NCI-H524 treated with DMSO at 0.1 percent for 48 hours (cell line): ENCODE data around the gene RCAN1.

ENCODE experiments used
- DNase-seq: peaks from one replicate; lab custom pipeline; 2025; lab: John Stamatoyannopoulos, UW

The RCAN1 gene

DNA sequence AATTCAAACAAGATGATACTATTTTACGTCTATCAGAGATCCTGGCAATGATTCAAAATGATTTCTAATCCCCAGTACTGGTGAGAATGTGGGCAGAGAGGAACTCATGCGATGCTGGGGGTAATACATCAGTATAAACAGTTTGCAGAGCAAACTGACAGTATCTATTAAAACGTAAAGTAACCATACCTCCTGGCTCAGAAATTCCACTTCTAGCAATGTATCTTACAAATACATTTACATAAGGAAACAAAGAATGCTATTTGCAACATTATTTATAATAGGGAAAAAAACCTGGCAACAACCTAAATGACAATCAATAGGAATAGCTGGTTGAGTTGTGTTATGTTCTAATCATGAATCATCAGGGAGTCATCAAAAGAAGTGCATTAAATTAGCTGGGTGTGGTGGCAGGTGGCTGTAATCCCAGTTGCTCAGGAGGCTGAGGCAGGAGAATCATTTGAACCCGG lies 15.9 kb downstream of the RCAN1 start:
- no peak for DNase-seq

DNA sequence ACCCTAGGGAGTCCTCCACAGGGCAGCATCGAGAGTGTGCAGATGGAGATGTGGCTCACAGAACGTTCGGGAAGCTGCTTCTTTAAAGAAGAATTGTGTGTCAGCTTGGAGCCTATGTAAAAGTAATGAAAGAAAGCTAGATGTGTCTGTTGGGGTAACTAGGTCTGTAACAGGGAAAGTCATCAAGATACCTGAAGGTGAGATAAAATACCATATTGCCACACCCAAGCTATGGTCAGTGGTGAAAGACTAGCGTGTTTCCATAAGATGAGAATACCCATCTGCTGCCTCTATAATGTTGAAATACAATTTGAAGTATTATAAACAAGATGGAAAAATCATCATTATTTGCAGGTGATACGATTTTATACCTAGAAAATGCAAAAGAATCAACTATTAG lies 17.5 kb downstream of the RCAN1 start:
- DNase-seq = no peak

DNA sequence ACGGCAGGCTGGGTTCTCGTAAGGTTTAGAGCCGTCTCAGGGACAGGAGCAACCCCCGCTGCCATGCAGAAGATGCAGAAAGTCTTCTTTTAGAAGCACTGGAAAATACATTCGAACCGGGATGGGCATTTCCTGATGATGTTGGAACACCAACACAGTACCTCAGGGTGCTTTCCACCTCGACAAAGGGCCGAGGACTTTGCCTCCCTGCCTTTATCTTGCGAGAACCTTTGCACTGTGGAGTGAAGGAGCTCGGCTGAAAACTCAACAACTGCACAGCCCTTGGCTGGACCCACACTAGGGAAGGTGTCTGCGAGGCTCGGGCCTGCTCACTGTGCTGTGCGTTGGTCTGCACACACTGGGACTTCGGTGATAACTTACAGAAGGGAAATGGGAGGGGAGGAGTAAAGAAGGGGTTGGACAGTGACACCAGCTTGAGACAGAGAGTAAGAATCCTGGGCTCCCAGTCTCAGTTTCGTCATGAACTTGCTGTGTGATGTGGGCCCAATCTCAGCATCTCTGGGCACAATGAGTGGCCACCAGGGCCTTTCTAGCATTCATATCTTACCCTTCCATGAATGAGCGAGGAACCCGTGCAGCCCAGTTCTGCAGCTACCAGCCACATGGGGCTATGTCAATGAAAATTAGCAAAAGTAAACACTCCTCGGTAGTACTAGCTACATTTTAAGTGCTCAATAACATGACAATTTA lies 18.2 kb downstream of the RCAN1 start:
- no peak for DNase-seq

DNA sequence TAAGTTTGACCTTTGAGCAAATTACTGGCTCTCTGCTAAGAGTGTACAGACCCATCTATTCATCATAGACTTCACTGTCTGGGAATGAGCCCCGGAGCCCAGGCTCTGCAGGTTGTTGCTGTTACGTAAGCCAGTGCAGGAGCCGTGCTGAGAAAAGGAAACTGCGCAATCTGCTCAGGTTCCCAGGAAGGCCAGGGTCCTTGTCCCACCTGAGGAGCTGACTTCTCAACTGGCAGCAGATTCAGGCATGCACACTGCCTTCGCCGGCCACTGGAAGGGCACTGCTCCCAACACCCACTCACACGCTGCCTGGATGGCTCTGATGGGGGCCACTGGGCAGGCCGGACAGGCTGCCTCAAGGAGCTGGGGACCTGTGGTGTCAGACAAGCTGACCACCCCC lies 19.5 kb downstream of the RCAN1 start:
- no peak for DNase-seq

DNA sequence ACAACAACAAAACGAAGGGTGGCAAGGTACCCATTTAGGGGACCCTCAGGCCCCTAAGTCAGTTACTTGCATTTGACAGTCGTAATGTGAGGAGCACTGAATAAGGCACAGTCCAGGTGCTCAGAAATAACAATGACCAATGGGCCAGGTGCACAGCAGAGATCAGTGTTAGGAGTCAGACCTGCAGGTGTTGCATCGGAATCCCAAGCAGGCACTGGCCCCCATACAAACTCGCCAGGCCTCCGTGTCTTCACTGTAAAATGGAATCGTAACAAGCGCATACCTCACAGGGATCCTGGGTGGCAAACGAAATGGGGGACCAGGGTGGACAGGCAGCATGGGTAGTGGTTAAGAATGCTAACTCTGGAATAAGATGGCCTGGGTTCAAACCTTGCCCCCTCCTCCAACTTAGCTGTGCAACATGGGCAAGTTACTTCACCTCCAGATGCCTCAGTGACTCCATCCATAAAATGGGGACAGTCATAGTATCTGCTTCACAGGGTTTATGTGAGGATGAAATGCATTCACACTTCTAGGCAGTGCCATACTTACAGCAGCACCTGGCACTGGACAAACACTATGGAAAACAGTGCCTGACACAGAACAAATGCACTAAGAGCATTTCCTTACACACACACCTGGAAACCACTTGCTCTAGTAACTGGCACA lies 20.2 kb downstream of the RCAN1 start:
- DNase-seq = no peak

DNA sequence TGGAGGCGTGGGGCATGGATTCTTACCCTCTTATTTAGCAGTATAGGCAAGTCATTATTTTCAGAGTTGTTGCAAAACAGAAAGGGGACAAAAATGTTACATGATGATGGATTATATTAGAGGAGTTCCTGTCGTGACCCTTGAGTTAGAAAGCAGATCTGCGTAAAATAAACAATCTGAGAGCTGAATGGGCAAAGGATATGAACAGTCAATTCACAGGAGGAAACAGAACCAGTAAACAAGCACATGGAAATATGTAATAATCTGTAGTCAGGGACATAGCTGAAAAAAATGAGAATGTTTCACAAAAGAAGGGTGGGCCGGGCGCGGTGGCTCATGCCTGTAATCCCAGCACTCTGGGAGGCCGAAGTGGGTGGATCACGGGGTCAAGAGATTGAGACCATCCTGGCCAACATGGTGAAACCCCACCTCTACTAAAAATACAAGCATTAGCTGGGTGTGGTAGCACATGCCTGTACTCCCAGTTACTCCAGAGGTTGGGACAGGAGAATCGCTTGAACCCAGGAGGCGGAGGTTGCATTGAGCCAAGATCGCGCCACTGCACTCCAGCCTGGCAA lies 20.9 kb downstream of the RCAN1 start:
- no peak for DNase-seq

DNA sequence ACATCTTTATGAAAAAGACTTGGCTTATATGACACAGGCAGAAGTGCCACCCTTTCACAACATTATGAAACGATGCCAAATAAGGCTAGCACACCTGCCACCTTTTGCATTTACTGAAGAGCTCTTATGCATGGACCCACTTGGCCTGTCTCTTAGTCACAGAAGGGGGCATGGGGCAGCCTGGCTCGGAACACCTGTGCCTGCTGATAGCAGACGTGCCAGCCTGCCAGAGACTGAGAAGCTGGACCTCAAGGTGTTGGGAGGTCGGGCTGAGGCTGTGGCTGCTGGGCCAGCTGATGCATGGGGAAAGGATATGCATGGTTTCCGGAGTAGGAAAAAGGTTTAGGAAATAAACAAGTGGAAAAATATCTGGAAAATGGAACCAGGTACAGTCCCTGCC lies 21.5 kb downstream of the RCAN1 start:
- peak; percentile 4 for DNase-seq

DNA sequence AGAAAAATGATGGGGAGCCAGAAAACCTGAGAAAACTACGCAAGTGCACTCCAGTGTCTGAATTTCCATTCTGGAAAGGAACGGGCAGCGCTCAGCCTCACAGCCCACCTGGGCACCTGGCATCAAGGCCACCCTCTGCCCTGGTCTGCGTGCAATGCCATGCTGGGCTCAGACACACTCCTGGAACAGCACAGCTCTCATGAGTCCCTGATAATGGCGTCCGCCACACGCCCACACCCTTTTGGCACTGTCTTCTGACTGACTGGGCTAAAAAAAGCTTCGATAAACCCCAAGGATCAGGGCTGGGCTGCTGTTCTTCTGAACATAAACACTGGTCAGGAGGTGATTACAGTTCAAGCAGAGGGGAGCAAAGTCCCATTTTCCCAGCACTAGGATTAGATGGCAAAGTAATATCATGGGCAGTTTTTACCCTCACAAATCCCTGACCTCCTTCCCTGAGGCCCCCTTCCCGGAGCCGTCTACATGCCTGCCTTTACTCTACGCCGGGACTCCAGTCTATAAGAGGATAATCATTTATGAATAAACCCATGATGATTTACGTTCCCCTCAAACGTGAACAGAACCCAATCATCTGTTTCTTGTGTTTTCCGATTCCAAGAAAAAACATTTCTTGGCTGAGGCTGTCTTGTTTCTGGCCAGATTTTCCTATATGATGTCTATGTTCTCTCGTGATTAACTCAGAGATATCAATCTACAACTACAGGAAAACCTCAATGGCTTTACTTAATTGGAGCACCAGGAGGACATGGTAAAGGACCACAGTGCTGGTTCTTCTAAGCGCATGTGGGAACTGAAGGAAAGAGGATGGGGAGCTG lies 22.6 kb downstream of the RCAN1 start:
- DNase-seq = no peak

DNA sequence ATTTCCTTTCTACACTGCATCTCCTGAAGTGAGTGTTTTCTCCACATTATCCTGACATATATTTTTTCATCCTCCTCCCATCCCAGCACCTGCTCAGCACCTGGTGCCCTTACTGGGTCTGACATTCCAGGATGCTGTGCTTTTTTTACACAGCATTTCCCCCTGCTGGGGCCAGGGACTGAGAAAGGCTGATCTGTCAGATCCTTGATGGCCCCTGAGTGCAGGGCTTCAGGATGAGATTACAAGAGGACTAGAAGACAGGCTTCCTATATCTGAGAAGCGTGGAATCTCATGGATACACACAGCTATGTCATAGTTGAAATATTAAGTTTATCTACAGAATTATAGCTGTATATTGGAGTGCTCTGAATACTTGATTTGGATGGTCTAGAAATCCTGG lies 24.4 kb downstream of the RCAN1 start:
- DNase-seq = no peak

DNA sequence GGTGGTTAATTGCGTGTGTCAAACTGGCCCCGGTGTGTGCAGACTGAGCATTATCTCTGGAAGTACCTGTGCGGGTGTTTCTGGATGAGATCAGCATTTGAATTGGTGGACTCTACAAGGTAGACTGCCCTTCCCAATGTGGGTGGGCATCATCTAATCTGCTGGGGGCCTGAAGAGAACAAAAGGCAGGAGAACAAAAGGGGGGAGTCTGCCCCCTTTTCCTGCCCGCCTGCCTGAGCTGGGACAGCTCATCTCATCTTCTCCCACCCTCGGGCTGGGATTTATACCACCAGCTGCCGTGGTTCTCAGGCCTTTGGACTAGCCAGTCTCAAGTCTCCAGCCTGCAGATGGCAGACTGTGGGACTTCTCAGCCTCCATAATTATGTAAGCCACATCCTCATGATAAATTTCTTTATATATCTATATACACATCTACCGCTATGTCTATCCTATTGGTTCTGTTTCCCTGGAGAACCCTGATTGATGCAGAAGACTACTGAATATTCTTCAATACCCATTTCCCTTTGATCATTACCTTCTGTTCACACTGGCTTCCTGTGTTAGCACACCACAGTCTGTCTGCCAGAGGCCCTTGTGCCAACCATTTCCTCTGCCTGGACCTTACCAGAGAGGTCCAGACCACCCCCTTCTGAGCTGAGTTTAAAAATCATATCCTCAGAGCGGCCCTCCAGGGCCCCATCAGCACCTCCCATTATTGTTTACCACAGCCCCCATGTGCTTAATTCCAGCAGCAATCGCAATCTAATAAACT lies 25.2 kb downstream of the RCAN1 start:
- no peak for DNase-seq

DNA sequence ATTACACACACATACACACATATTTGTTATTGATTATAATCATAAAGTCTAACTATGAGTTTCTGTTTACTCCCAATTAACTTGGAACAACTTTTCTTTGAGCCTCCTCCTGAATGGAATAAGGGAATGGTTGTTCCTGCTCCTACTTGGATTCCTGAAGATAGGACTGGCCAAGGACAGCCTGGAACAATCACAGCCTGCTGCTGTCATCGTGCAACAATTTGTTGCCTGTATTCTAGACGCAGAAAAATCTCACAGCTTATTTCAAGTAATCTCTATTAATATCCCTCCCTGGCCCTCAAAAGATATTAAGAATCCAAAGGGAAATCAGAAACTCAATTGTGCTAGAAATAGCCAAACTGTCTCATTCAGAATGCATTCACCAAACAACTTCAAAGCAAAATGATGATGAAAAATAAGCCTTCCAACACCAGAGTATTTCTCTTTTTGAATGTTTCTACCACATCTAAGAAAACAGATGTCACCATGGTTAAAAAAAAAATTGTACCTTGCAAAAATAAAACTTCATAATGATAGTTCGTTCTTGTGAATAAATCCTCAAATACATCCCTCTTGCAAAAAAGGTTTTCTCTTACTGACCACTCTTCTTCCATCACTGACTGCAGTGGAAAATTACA lies 30.9 kb downstream of the RCAN1 start:
- no peak for DNase-seq

DNA sequence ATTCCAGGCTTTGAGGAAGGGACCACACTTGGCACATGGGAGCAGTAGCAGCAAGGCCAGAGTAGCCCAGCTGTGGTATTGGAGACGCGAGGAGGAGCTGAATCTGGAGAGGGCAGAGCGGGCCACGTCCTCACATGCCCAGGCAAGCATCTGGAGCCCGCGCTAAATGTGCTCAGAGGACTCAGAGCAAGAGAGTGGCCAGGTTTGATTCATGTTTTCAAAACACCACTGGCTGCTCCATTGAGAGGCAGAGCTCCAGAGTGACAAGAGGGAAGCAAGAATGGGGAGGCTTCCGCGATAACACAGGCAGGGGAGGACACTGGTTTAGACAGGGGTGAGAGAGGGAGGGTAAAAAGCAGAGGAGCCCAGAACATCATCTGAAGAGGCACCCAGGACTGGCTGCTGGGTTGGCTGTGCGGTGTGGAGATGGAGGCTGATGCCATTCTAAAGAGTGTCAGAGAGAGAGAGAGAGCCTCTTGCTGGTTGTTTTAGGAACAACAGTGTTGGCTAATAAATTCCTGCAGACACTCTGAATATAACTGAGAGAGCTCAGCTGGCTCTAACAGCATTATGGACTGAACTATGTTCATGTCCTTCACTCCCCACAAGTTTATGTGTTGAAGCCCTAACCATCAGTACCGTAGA lies 32.3 kb downstream of the RCAN1 start:
- DNase-seq = no peak

DNA sequence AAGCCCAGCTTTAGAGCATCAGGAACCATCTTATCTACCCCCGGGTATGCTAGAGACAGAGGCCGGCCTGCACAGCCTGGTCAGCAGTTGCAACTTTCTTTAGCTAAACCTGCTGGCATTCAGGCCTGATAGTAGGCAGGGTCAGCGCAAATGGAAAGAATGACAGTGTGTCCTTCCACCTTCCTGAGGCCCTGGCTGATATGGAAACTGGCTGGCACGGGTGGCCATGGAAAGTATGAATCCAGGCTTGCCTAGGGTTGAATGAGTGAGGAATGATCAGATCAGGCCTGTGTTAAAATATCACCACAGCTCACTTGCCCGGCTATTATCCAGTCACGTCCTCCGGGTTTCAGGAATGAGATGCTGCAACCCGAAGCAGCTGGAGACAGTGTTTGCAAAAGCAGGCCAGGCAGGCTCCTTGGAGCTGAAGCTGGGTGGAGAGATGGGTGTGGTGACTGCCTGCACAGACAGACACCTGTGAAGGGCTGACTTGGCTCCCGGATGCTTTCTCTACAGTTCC lies 34.7 kb downstream of the RCAN1 start:
- DNase-seq = no peak

DNA sequence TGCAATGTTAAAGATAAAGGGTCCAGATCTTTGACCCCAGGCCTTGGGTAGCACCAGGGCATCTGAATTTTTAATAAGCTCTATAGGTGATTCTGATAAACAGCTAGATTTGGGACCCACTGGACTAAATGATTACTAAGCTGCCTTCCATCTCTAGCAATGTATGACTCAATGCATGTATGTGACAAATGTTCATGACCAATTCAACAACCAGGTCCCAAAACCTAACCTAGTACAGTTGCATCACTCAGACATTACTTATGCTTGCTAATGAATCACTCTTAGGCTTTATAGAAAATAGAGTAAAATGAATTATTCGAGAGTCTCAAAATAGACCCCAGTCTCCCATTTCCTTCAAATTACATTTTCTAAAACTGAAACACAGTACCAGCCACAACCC lies 35.5 kb downstream of the RCAN1 start:
- DNase-seq = no peak

DNA sequence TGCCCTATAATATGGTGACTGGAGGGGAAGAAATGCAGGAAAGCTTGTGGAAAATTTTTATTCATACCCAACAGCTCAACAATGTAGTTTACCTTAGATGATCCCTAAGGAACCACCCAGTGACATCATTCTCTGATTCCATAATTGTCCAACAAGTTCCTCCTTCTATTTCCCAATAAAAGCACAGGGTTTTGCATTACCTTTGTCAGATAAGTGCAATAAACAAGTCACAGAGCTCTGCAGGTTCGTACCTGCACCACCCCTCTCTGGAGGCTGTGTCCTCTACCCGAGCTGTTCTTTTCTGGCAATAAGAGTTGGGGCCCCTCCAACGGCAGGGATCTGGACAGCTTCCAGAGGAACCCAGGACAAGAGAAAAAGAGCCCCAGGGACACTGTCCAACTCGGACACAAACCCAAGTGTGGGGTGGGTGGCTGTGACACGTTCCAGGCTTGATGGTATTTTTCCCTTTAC lies 38.8 kb downstream of the RCAN1 start:
- DNase-seq = no peak

DNA sequence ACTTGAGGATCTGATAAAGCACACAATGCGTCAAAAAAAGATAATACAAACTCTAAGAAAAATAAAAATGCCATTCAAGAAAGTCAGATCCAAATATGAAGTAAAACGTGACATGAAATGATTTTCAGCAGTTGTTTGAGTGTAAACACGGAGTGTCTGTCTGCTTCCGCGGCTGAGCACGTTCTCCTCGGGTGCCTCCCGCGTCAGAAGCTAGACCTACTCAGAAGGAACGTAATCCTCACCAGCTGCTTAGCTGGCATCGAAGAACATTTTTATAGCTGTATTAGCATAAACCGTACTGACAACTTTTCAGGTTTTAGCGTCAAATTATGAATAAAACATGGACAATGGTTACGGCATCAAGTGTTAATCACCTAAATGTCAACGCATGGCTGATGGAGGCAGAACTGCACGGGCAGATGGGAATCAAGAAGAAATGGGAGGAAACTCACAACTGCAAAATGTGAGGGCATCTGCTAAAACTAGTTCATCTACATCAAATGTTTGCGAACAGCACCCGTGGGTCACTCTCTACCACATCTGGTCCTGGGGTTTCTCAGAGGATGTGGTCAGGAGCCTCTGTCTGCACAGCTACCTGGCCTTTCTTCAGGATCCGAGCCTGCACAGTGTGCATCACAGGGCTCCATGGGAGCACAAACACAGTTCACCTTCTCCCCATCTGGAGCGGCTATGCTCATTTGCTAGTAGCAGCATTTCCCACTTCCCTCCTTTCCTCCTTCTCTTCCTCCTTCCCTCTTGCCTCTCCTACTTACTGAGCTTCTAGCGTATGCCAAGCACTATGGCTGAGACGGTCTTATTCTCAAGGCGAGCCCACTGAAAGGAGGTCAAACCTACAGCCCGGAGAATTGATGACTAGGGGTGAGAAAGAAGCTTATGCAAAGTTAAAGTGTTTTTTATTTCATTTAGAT lies 40.0 kb downstream of the RCAN1 start:
- DNase-seq = peak; percentile 49

DNA sequence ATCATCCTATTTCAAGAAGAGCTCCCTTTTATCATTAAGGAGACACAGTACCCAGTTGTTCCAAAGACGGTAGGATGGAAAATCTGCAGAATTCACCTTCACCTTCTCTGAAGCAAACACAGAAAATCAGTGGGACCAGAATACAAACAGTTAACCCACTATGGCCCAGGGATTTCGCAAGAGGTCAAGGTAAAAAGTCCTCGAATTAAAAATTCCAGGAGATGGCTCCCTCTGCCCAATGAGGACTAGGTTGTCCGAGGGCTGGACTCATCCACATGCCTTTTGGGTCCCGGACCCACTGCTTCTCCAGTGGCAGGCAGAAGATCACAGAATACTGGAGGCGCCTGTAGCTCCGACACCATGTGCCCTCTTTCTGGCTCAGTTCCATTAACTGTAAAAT lies 42.9 kb downstream of the RCAN1 start:
- DNase-seq = no peak

DNA sequence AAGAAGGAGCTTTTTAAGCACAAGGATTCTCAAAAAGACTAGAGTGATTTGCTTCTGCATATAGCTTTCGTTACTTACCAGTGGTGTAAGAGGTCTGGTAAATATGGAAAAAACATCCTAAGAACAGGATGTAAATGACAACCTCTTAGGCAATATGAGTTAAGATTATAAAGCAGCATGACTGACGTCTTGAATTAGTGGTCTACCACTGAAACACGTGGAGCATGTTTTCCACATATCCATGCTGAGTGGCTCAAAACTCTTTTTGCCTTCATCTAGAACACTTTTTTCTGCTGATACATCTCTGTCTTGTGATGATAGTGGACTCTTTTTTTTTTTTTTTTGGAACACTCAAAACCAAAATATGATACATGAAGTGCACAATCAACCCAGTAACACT lies 44.6 kb downstream of the RCAN1 start:
- no peak for DNase-seq

DNA sequence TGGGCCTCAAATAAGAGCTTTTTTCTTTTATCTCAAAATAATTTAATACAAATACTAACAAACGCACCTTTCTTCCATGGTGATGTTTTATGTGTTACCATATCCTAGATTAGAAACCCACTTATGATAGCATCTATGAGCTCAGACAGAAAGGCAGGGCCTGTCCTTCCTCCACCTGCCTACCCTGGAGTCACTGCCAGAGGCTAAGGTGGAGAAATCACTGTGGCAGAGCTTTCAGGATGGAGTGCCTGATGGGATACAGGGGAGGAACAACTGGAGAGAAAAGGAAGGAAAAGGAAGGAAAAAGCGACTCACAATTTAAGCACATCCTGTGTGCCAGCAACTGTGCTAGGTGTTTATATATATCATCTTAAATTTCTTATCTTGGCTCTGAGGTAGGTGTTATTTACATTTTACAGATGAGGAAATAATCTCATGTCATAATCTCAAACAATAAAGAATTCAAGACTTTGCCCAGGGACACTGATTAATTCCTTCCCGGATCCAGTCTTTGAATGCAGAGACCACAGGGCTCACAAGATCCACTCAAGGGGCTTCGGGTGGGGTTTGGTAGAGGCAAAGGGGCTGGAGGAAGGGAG lies 45.4 kb downstream of the RCAN1 start:
- DNase-seq = no peak
